GM18873 (cell line): Measurements from ENCODE around the gene SHQ1.
"Not testable (repeated sequence)": the region's sequence is repeated elsewhere in the genome, so short reads cannot be mapped to it uniquely, and the experiment has no call there.

Experiments
- ATAC-seq: cut with Tn5 transposase; IDR thresholded peaks from one replicate; pipeline ENCODE4 v1.9.1; 2021; ENCODE audit warnings: mild to moderate bottlenecking, moderate library complexity, moderate number of reproducible peaks; ENCODE audit not compliant: unreplicated experiment, low FRiP score

SHQ1 gene

DNA sequence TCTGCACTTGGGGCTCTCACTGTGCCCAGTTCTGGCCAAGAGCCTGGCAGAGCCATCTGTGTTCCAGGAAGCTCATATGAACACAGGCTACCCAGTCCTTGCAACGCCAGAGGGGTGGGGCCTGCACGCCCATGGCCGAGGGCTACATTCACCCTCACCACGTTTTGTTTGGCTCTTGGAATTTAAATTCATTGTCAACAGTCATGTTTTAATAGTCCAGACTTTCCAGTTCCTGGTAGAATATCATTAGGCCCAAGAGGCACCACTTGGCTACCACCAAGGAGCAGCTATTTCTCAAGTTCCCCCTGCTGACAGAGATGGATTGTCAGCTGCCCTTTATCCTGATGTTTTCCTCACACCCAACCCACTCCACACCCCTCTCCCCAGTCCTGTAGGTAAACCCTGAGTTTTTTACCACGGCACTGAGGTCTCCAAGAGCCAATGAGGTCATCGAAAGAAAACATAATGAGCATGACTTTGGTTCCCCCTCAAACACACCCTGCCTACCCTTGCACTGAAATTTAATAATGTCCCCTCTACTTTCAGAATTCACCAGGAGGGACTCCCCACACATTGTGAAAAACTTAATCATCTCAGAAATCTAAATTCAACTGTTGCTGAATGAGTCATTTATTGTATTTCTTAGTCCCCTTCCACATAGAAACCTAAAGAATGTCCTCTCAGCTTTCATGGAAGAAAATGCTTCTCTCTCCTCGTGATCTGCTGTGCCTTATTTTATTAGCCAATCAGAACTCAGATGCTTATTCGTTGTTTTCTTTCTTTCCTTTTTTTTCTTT lies 125.1 kb downstream of the SHQ1 start:
- no peak for ATAC-seq

DNA sequence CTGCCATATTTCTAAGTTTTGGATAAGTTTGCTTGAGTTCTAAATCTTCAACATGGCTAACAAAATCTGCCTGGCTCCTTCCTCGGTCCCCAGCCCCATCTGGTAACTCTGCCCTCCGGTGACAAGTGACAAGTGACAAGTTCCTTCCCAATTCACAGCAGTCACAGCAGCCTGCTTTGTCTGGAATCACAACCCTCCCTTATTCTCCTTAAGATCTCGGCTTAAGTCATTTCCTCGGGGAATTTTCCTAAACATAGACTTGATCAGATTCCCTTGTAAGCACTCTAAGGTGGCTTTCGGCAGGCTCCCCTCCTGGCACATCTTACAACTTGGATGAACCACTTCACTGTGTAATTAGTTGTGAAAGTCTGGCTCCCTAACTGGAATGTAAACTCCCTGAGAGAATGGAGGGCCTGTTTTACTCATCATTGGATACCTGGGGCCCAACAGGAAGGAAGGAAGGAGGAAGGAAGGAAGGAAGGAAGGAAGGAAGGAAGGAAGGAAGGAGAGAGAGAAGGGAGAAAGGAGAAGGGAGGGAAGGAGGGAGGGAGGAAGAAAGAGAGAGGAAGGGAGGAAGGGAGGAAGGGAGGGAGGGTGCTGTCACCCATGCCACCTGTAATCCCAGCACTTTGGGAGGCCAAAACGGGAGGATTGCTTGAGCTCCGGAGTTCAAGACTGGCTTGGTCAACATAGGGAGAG lies 126.4 kb downstream of the SHQ1 start:
- ATAC-seq = no peak

DNA sequence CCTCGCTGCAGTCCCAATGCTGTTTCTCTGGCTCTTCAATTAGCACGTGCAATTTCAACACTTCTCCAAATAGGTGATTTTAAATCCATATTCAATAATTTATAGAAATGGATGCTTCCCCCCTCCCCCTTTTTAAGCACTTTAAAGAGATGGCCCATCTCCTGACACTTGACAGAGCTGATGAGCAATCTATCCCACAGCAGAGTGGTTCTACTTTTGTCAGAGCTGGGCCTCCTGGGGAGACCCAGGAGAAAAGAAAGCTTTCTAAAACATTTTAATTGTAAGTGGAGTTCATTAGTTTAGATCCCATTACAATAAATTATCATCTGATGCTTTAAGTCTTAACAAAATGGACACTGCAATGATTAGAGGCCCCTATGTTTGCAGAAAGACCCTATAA lies 127.7 kb downstream of the SHQ1 start:
- no peak for ATAC-seq

DNA sequence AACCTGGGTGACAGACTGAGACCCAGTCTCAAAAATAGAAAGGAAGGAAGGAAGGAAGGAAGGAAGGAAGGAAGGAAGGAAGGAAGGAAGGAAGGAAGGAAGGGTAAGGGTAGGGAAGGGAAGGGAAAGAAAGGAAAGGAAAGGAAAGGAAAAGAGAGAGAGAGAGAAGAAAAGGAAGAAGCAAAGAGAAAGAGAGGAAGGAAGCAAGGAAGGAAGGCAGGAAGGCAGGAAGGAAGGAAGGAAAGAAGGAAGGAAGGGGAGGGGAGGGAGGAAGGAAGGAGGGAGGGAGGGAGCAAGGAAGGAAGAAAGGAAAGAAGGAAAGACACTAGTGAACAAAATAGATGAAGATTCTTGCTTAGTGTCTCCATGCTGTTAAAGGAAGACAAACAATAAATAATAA lies 129.1 kb downstream of the SHQ1 start:
- no peak for ATAC-seq

DNA sequence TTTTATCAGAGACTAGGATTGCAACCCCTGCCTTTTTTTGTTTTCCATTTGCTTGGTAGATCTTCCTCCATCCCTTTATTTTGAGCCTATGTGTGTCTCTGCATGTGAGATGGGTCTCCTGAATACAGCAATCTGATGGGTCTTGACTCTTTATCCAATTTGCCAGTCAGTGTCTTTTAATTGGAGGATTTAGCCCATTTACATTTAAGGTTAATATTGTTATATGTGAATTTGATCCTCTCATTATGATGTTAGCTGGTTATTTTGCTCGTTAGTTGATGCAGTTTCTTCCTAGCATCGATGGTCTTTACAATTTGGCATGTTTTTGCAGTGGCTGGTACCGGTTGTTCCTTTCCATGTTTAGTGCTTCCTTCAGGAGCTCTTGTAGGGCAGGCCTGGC lies 134.1 kb downstream of the SHQ1 start:
- not testable (repeated sequence) for ATAC-seq

DNA sequence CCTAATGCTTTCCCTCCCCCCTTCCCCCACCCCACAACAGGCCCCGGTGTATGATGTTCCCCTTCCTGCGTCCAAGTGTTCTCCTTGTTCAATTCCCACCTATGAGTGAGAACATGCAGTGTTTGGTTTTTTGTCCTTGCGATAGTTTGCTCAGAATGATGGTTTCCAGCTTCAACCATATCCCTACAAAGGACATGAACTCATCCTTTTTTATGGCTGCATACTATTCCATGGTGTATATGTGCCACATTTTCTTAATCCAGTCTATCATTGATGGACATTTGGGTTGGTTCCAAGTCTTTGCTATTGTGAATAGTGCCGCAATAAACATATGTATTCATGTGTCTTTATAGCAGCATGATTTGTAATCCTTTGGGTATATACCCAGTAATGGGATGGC lies 137.8 kb downstream of the SHQ1 start:
- not testable (repeated sequence) for ATAC-seq

DNA sequence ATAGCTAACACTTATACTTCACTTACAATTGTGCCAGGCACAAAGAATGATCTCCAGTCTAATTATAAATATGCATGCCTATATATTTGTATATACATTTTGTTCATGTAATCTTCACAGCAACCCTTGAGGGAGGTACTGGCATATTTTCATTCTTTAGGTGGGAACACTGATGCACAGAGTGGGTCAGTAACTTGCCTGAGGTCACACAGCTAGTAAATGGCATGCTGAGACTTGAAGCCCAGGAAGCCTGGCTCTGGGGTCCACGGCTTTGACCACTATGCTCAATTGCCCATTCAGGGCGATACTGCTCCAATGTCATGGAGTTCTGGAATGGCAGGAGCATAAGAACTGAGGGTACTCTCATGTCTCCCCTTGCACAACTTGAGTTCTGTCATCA lies 139.8 kb downstream of the SHQ1 start:
- ATAC-seq = no peak

DNA sequence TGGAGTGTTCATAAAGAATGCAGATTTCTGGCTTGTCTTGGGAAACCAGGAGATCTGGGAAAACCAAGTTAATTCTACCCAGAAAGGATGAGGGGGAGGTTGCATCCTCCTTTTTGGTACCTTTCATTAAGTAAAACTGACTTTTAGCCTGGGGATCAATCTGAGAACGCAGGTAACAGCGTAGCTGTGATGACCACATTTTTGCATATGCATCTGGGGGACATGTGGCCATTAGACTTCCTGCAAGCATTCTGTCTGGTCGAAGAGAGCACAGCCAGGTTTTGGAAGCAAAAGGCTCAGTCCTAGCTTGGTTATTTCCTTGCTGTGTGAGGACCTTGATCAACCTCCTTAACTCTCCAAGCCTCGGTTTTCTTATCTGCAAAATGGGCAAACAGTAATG lies 145.2 kb downstream of the SHQ1 start:
- ATAC-seq = no peak

DNA sequence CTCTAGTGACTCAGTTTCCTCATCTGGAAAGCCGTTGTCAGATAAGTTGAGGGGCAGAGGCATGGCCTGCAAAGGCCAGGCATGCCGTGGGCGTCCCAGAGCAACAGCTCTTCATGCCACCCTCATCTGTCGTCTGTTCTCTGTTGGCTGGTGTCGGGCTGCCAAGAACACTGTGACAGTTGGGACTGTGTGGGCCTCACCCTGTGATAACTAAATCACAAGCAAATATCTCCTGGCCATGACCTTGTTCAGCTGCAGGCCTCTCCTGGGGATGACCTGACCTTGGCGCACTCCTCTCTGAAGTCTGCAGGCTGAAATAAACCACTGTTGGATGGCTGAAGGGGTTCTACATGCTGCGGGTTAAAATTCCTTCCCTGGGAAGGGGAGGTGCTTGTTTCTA lies 145.9 kb downstream of the SHQ1 start:
- no peak for ATAC-seq

DNA sequence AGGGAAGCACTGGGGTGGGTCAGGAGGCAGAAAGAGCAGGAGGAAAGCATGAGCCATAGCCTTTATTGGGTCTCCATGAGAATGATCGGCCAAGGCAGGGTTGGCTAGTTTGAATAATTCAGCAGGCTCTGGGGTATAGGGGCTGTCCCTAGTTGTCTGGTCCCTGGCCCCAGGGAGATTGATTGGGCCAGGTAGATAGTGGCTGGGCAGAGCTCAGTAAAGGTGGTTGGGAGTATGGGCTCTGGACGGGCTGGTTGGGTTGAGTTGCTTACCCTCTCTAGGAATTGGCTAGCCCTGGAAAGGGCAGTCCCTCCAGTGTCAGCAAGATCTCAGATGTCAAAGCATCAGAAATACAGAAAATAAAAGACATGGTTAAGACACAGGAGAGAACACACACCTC lies 148.1 kb downstream of the SHQ1 start:
- ATAC-seq = no peak

DNA sequence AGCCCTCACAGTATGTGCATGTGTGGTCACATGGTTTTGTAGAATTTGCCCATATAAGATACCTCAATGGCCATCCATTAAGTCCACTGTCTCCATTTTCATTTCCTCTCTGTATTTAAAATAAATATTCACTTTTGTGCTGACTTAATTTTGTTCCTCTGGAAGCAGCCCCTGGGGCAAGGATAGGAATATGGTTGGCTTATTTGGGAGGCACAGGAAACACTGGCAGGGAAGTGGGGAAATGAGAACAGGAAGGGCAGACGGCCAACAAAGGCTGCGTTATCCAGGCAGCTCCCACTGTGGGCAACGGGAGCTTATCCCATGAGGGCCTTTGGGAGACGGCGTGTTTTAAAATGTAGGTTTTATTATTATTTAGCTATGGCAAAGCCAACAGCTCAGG lies 148.6 kb downstream of the SHQ1 start:
- no peak for ATAC-seq
